HS-5 (cell line): ENCODE measurements around the gene TWNK.

Source experiments
- DNase-seq: peaks from one replicate; pipeline ENCODE4 v3.0.0-alpha.2; 2012; ENCODE audit warnings: low read depth

TWNK gene

GRCh38 chr10:100986952-100987684 is at the start of gene TWNK, which contains the start of gene MRPL43:
TSS of gene TWNK (plus strand) at chr10:100987543. CDS start at chr10:100988211, 668 bp downstream.
TSS of gene MRPL43 (minus strand) at chr10:100987497. CDS start at chr10:100987443, 54 bp downstream.
- no peak for DNase-seq

DNA sequence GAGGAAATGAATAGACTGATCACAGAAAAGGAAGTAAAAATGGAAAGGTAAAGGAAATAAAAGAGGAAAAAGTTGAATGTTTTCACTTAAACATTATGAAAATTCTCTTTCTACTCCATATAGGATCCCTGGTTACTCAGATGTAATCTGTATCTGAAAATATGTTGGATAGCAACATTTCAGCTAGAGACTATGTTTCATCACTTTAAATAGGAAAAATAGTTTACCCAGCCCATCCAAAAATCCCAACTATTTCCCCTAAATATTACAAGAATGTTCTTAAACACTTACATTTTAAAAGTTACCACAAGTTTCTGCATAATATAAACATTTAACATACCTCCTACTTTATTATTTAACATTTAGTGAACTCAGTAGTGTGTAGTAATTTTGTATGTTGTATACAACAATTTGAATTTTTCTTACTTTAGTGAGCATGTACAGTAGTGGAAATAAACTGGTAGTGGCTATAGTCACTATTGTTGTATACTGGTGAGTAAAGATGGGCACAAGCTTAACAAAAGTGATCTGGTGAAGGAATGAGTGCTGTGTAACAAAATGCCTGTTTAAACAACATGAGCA is 47.5 kb upstream of the TWNK start:
- DNase-seq, result no peak

DNA sequence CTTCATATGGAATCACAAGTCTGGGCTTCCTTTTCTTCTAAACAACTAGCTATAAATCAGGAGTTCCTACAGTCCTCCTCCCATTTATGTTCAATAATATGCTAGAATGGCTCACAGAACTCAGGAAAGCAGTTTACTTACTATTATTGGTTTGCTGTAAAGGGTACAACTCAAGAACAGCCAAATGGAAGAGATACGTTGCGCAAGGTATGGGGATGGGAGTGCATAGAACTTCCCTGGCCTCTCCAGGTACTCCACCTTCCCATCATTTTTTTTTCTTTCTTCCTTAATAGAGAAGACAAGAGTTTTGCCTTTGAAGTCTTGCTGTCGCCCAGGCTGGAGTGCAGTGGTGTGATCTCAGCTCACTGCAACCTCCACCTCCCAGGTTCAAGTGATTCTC is 45.1 kb upstream of the TWNK start:
- DNase-seq, result no peak

- no peak for DNase-seq
These were observed 43.8 kb upstream of the TWNK start for GRCh38 chr10:100943508-100943907.

GRCh38 chr10:100945754-100946153 is 41.6 kb upstream of the TWNK start:
- no peak for DNase-seq

DNA sequence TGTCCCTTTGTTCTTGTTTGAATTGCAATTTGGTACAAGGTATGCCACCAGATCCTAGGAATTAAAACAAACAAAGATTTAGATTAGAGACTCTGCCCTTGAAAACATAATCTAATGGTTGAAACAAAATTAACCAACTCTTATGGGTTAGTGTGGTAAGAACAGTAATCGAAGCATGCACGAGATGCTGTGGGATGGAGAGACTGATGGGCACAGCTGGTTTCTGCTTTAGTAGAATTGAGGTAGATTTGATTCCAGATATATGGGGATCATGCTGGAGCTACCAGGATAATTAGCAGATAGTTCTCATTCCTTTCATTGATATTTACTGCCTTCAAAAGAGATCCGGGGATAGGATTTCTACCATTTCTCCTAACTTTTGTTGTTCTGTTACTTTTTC is 38.4 kb upstream of the TWNK start:
- DNase-seq, result no peak

DNA sequence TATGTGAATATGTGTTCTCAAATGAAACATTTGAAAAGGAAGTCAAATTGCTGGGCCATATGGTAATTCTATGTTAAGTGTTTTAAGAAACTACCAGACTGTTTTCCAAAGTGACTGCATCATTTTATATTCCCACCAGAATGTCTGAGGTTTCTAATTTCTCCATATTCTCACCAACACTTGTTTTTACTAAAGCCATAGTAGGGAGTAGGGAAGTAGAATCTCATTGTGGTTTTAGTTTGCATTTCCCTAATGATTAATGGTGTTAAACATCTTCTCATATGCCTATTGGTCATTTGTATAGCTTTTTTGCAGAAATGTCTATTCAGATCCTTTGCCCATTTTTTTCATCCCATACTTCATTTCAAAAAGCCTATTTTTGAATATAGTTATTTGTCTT is 27.1 kb upstream of the TWNK start:
- DNase-seq, result no peak

GRCh38 chr10:100962351-100963080 is 24.8 kb upstream of the TWNK start:
- DNase-seq, result no peak

GRCh38 chr10:100963826-100964225 is 23.5 kb upstream of the TWNK start:
- no peak for DNase-seq

DNA sequence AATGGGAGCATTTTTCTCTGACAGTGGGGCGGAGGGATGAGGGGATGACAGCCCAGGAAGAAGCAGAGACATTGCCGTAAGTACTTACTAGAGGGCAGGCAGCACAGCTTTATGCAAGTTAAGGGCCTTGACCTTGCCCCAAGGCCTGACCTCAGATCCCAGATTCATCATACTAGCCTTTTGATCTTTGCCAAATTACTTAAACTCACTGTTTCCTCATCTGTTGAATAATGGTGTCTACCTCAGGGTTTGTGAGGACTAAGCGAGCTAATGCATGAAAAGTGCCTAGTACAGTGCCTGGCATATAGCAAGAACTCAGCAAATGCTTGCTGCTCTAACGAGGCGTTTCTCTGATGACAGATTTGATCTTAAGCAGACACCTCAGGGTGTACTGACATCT is 21.5 kb upstream of the TWNK start:
- no peak for DNase-seq

DNA sequence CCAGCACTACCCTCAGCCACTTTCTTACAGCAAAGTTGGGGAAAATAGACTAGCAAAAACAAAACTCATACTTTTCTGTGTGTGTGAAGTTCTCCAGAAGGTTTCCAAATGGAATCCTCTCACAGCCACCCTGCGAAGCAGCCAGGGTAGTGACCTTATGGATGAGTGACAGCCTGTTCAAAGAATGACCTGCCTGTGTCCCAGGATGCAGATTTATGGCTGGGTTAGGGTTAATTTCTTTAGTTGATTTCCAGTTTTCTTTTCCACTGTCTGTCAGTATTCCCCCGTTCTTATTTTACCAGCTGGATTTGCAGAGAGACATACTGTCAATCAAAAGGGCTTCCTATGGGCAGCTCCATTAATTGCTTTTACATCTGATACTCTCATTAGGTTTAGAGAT is 20.5 kb upstream of the TWNK start:
- no peak for DNase-seq

GRCh38 chr10:100967332-100967731 is 20.0 kb upstream of the TWNK start:
- no peak for DNase-seq

GRCh38 chr10:100968062-100968736 is 19.1 kb upstream of the TWNK start:
- no peak for DNase-seq

GRCh38 chr10:100968863-100969186 is 18.5 kb upstream of the TWNK start:
- DNase-seq, result no peak

DNA sequence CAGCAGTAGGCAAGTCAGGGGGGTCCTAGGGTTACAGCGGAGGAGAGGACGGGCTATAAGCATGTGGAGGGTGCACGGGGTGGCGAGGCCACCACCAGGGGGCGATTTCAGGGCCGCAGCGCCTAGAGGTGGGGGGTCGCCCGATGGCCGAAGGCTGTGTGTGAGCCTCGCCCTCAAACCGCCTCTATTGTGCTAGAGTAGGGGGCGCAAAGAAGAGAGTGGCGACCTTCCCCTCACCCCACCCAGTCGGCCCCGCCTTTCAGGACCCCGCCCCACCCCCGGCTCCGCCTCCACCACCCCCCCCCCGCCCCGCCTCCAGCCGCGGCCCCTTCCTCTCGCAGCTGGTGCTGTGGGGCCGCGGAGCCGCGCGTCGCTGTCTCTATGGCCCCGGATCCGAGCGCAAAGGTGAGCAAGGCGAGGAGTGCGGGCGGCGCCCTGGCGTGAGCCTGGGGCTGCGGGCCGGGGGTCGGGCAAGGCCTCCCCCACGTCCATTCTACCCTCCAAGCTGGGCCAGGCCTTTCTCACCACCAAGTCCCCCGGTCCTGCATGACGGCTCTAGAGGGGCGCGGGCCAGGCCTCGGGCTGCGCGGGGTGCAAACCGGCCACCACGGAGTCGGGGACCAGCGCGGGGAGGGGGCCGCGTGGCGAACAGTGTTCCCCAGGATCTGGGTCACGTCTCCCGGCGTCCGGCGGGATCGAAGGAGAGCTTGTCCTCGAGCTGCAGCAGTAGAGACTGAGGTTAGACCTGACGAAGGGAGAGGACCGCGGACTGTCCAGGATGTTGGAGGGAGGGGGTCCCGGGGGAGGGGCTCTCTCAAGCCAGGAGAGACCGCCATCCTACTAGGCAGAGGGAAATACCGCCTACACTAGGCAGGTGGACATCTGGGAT is 17.9 kb upstream of the TWNK start, which contains the start of gene SEMA4G:
TSS of gene SEMA4G (plus strand) at position 318 of the 889 bp plus-strand sequence. CDS start 3,409 bp downstream, outside the sequence.
- DNase-seq, result no peak

DNA sequence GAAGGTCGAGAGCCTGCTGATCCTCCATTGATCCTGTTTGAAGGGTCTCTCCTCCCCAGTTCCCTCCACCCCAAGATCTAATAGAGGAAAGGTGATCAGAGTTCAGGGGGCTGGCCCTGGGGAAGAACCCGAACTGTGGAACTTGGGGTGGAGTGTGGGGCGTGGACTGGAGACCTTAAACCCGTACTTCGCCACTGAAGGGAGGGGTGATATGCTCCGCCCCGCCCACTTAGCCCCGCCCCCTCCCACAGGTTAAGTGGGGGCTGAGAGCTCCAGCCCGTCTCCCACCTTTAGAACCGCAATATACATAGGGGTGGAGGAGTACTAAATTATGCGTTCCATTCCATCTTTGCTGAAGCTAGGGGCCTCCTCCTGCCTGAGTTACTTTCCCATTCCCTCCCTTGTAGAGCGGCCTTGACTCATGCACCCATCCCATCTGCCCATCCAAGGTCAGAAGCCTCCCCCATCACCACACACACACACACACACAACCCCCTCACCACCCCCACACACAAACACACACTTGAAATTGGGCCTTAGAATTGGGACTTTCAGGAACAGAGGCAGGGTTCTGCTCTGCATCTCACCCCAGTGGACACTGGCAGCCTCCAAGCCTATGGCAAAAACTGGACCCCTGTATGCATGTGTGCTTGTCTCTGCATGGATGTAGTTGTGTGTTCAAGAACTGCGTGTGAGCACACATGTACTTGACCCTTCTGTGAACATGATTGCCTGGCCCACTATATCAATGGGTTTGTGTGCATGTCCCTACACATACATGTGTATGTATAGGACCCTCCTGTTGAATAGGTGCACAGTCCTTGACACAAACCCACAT is 17.0 kb upstream of the TWNK start:
- DNase-seq, result no peak

GRCh38 chr10:100970914-100971811 is 16.2 kb upstream of the TWNK start:
- no peak for DNase-seq

- no peak for DNase-seq
These were observed 15.0 kb upstream of the TWNK start for GRCh38 chr10:100972115-100972903.
